Mesothelial cell of epicardium (in vitro differentiated cells): ENCODE data around the gene GANAB. TPM values are rescaled to one million over a fixed set of nuclear protein-coding genes. Genes with fewer than 3 reads are reported as not detected.
A peak's percentile ranks its signal among the peaks of the same experiment; 100 is the strongest.
"Not testable (repeated sequence)": the region's sequence is repeated elsewhere in the genome, so short reads cannot be mapped to it uniquely, and the experiment has no call there.

Experiments used
- DNase-seq, 2 experiments: peaks; one replicate each; pipeline ENCODE4 v3.0.0; 2021; ENCODE audit warnings: low spot score in 2 of 2; ENCODE audit not compliant: unreplicated experiment in 2 of 2
- H3K27ac Mint-ChIP-seq: 2 replicates; pipeline ENCODE4 v1.8.0; 2021; ENCODE audit warnings: mixed read lengths
- H3K27me3 Mint-ChIP-seq: 2 replicates; pipeline ENCODE4 v1.8.0; 2021; ENCODE audit warnings: low read depth, mixed read lengths
- H3K36me3 Mint-ChIP-seq: 2 replicates; pipeline ENCODE4 v1.8.0; 2021; ENCODE audit warnings: mixed read lengths
- H3K4me1 Mint-ChIP-seq: 2 replicates; pipeline ENCODE4 v1.8.0; 2021; ENCODE audit warnings: mixed read lengths
- H3K4me3 Mint-ChIP-seq: 2 replicates; pipeline ENCODE4 v1.8.0; 2021; ENCODE audit warnings: mild to moderate bottlenecking, moderate library complexity, mixed read lengths
- H3K9me3 Mint-ChIP-seq: 2 replicates; pipeline ENCODE4 v1.8.0; 2021; ENCODE audit warnings: mixed read lengths
- CTCF ChIP-seq: fragments of 200-600 bp; sonication (generic); IDR thresholded peaks from one replicate; pipeline ENCODE4 v1.5.0; 2021; ENCODE audit warnings: antibody characterized with exemption; ENCODE audit not compliant: unreplicated experiment
- total RNA-seq: library from RNA; stranded (reverse); gene quantifications from 3 replicates; pipeline ENCODE4 v1.2.1, GENCODE V29; 2021

The GANAB gene
- total RNA-seq, 1 donor from 2014 or later = 324 TPM

DNA sequence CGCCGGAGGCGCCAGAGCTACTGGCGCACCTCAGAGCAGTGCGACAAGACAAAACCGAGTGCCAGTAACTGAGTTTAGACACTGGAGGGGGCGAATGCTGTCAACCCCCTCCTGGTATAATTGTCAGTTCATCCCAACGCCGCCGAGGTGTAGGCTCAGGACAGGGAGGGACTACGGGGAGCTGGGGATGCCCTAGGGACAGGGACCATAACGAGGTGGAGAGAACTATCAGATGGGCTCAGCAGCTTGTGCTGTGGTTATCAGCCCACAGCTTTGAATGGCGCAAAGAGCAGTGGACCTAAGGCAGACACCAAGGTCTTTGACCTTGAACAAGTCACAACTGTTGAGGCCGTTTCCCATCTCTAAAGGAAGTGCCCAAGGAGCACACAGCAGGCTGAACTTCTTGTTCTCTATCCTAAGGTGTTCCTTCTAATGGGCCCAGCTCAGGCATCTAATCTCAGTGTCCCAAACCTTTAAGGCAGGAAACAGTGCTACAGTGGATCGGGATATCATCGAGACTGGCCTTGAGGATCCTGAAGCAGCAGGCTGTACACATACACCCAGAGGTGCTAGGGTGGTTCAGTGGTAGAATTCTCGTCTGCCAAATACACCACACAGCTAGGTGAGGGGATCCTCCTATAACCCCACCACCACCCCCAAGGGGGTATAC is 54.1 kb downstream of the GANAB start:
- no peaks in the 10 kb centered on the region for H3K27me3 Mint-ChIP-seq
- peak overlapping the region; percentile 97 for H3K4me3 Mint-ChIP-seq
- no peaks in the 10 kb centered on the region for H3K9me3 Mint-ChIP-seq
- no peak for DNase-seq
- no peak for TF ChIP-seq CTCF
- peak overlapping the region; percentile 93 for H3K27ac Mint-ChIP-seq
- H3K4me1 Mint-ChIP-seq = peaks cover 24% of the 10 kb centered on the region
- H3K36me3 Mint-ChIP-seq = peaks cover 23% of the 10 kb centered on the region

GRCh38 chr11:62591448-62592145 is 54.8 kb downstream of the GANAB start, which contains the start of gene TUT1:
Gene TUT1, minus strand, starts transcription at chr11:62591523. Its CDS starts 38 bp downstream, at chr11:62591485.
- peak; percentile 83 to 94 for DNase-seq
- no peaks in the 10 kb centered on the region for H3K27me3 Mint-ChIP-seq
- H3K9me3 Mint-ChIP-seq = no peaks in the 10 kb centered on the region

GRCh38 chr11:62588966-62589637 is 57.3 kb downstream of the GANAB start:
- peaks cover 14% of the 10 kb centered on the region for H3K36me3 Mint-ChIP-seq
- H3K9me3 Mint-ChIP-seq = no peaks in the 10 kb centered on the region
- peak; percentile 39 for TF ChIP-seq CTCF
- H3K27me3 Mint-ChIP-seq = no peaks in the 10 kb centered on the region
- H3K4me3 Mint-ChIP-seq = peak overlapping the region; percentile 28
- H3K27ac Mint-ChIP-seq = no peak overlapping the region
- H3K4me1 Mint-ChIP-seq = peaks cover 24% of the 10 kb centered on the region
- no peak for DNase-seq

More at GRCh38 chr11:62591448-62592145, 54.8 kb downstream of the GANAB start, which contains the start of gene TUT1:
- no peak for TF ChIP-seq CTCF
- peaks cover 20% of the 10 kb centered on the region for H3K36me3 Mint-ChIP-seq
- H3K4me1 Mint-ChIP-seq = peaks cover 24% of the 10 kb centered on the region
- peak within 1 kb of the TSS; percentile 97 for H3K4me3 Mint-ChIP-seq
- peak within 1 kb of the TSS; percentile 93 for H3K27ac Mint-ChIP-seq

GRCh38 chr11:62585356-62585755 is 61.1 kb downstream of the GANAB start:
- not testable (repeated sequence) for H3K4me1 Mint-ChIP-seq, H3K9me3 Mint-ChIP-seq, H3K27me3 Mint-ChIP-seq, H3K4me3 Mint-ChIP-seq, DNase-seq, H3K27ac Mint-ChIP-seq
- H3K36me3 Mint-ChIP-seq = peaks cover 24% of the 10 kb centered on the region

GRCh38 chr11:62581735-62582134 is 64.7 kb downstream of the GANAB start:
- not testable (repeated sequence) for H3K4me1 Mint-ChIP-seq, H3K9me3 Mint-ChIP-seq, H3K4me3 Mint-ChIP-seq, H3K27me3 Mint-ChIP-seq, H3K27ac Mint-ChIP-seq, DNase-seq
- peaks cover 25% of the 10 kb centered on the region for H3K36me3 Mint-ChIP-seq

DNA sequence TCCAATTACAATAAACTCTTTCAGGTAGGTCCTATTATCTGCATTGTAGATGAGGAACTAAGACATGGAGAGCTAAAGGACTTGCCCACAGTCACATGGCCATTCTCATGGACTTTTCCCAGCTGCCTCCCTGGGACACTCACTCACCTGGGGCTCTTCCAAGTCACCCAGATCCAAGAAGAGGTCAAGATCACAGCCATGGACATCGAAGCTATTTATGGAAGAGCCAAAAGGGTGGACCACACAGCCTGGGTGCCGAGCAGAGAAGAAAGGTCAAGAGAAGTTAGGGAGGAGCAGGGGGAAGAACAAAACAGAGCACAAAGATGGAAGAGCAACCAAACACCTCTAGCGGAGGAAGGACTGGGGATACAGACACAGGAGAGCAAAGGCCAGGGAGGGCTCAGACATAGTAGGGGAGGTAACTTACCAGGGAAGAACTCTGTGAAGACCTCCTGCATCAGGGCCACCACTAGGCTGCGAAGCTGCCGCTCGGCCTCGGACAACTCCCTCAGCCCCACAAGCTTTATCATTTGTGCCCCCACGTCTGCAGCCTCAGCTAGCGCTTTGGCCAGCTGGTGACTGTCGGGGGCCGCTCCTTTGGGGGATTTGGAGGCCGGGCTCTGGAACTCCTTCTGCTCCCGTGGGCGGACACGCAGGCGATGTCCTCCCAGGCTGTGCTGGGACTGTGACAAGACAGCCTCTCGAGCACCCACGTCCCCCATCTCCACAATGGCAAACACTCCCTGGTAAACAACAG is 65.3 kb downstream of the GANAB start:
- no peak for DNase-seq
- Mint-ChIP-seq H3K9me3 (no peaks in the 10 kb centered on the region), H3K27me3 (no peaks in the 10 kb centered on the region), H3K36me3 (peaks cover 28% of the 10 kb centered on the region), H3K4me1 (peaks cover 11% of the 10 kb centered on the region), H3K27ac (no peak overlapping the region), H3K4me3 (no peak overlapping the region)
- TF ChIP-seq CTCF = no peak
